Retinal pigment epithelial cell (primary cell): Measurements from ENCODE around the gene OR2AG1.

Experiments used
- DNase-seq: peaks from one replicate; pipeline ENCODE4 v3.0.0-alpha.2; 2010; ENCODE audit warnings: low read depth
- H3K4me3 ChIP-seq: 2 replicates; pipeline ENCODE4 v1.5.1; 2011; ENCODE audit warnings: mild to moderate bottlenecking, low read length, control low read depth, moderate library complexity
- CTCF ChIP-seq: conservative IDR thresholded peaks from 2 replicates; pipeline ENCODE4 v1.5.1; 2011; ENCODE audit warnings: low read depth, low read length, control low read depth, inconsistent platforms

OR2AG1 gene

GRCh38 chr11:6782720-6783119, at the start of gene OR2AG1:
Gene OR2AG1, plus strand, starts transcription at chr11:6783020. Its CDS starts 2,018 bp downstream, at chr11:6785038.
- no peak for TF ChIP-seq CTCF
- no peak within 1 kb of the TSS for H3K4me3 ChIP-seq
- no peak for DNase-seq

- no peak for TF ChIP-seq CTCF
- no peak overlapping the region for H3K4me3 ChIP-seq
- no peak for DNase-seq
These were observed 49.2 kb upstream of the OR2AG1 start for GRCh38 chr11:6733326-6734275.

- DNase-seq, result no peak
- TF ChIP-seq CTCF, result no peak
- H3K4me3 ChIP-seq, result no peak overlapping the region
These were observed 48.2 kb upstream of the OR2AG1 start for GRCh38 chr11:6734616-6735015.

- no peak for DNase-seq
- no peak overlapping the region for H3K4me3 ChIP-seq
- no peak for TF ChIP-seq CTCF
These were observed 47.5 kb upstream of the OR2AG1 start for GRCh38 chr11:6735306-6735705.

- DNase-seq, result no peak
- no peak overlapping the region for H3K4me3 ChIP-seq
- peak; percentile 0 for TF ChIP-seq CTCF
These were observed 46.2 kb upstream of the OR2AG1 start for GRCh38 chr11:6736495-6737121.

GRCh38 chr11:6737872-6738466, 44.9 kb upstream of the OR2AG1 start:
- DNase-seq, result no peak
- TF ChIP-seq CTCF, result peak; percentile 76
- H3K4me3 ChIP-seq, result no peak overlapping the region
